ENCODE data around the gene RAD52. TPM values are rescaled to one million over a fixed set of nuclear protein-coding genes. Genes with fewer than 3 reads are reported as not detected.
A peak's percentile ranks its signal among the peaks of the same experiment; 100 is the strongest.

Gene RAD52
- total RNA-seq, 3 donors from 2014 or later = 13.3 to 30.6 (median 19.0) TPM

DNA sequence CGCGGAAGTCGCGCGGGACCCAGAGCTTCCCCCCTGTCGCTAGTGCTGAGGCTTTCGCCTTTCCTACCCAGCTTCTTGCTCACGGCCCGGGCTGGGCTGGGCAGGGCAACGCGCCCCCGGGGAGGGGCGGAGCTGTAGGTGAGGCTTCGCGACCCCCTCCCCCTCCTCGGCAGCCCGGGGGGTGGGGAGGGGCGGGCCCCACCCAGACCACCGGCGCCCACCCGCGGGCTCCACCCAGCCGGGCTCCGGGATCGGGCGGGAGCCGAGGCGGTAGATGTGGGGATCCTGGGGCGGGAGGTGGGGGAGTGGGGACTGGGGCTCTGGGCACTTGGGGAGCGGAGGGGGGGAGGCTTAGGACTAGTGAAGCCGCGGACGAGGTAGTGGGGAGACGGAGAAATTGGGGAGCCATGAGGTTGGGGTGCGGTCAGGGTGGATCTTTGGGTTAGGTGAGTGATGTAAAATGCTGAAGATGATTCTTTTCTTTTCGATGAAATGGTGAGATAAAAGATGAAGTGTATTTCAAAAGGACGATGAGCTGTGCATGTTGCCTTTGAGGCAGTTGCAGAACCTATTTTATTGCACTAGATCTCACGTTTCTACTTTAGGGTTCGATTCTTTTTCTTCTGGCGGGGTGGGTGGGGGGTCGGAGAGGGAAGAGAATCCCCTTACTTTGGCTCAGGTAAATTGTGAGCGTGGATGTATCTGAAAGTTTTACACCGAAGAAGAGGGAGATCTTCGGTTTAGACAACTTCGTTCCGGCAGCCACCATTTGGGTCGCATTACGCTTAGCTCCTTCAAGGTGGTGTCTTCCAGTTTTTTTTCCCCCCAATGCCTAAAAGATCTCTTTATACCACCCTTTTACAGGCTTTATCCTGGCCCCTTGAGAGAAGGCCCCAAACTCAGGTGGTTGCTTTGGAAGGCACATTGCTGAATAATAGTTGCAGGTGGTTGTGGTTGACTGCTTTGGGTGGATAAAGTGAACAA is 42.1 kb upstream of the RAD52 start:
- H3K27me3 ChIP-seq = no peaks in the 10 kb centered on the region
- DNase-seq (ENCODE audit: low spot score in 2 of 2) = peak; percentile 26 to 52
- H3K27ac ChIP-seq = peak overlapping the region; percentile 93 to 97
- no peaks in the 10 kb centered on the region for H3K36me3 ChIP-seq
- no peak for TF ChIP-seq POLR2A (IDR thresholded peaks at IDR 0.05)
- peak overlapping the region; percentile 98 to 99 (median 98) for H3K4me3 ChIP-seq
- peaks cover 0 to 15% of the 10 kb centered on the region in 2 donors for H3K4me1 ChIP-seq
- intact Hi-C loops (cut with DNase I; ENCODE audit: low total_unique reads) = no loop called here
- H3K9me3 ChIP-seq = no peaks in the 10 kb centered on the region

DNA sequence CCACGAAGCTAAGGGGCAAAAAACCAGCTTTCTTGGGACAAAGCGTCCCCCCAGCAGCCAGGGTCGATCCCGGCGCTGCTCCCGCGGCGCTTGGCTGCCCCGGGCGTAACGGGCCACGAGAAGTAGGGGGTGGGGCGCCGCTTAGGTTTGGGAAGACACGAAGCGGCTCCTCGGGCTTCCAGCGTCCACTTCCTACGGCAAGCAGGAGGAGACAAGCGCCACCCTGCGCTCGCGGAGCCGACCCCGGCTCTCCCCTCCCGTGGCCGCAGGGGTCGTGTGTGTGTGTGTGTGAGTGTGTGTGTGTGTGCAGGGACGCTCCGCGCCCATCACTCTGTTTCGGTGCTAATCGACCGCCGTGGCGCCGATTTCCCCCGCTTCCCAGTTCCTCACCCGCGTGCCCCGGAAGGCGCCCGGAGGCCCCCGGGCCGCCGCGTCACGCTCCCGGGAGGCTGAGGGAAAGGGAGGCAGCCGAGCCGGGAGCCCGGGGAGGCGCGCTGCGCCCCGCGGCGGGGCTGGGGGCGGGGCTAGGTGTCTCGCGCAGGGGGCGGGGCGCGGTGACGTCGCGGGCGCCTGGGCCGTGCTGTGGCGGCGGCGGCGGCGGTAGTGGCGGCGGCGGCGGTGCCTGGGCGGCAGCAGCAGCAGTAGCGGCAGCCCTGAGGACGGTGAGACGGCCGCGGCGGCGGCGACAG is 41.3 kb upstream of the RAD52 start, which contains the start of gene ERC1:
ERC1 (plus strand) TSS at position 563 of the 689 bp plus-strand sequence. CDS start 36,681 bp downstream, outside the sequence.
- peak; percentile 79 to 81 for DNase-seq (ENCODE audit: low spot score in 2 of 2)
- Histone ChIP-seq H3K27ac (peak within 1 kb of the TSS; percentile 93 to 97), H3K9me3 (no peaks in the 10 kb centered on the region), H3K4me3 (peak within 1 kb of the TSS; percentile 98 to 99 (median 98)), H3K4me1 (peaks cover 0 to 15% of the 10 kb centered on the region in 2 donors), H3K36me3 (no peaks in the 10 kb centered on the region), H3K27me3 (no peaks in the 10 kb centered on the region)
- intact Hi-C loops (cut with DNase I; ENCODE audit: low total_unique reads) = no loop called here
- TF ChIP-seq POLR2AphosphoS5 (IDR thresholded peaks at IDR 0.05) (peak; percentile 63 to 74 (median 71)), POLR2A (IDR thresholded peaks at IDR 0.05) (peak; percentile 72)
- TF ChIP-seq, protein P1, sequence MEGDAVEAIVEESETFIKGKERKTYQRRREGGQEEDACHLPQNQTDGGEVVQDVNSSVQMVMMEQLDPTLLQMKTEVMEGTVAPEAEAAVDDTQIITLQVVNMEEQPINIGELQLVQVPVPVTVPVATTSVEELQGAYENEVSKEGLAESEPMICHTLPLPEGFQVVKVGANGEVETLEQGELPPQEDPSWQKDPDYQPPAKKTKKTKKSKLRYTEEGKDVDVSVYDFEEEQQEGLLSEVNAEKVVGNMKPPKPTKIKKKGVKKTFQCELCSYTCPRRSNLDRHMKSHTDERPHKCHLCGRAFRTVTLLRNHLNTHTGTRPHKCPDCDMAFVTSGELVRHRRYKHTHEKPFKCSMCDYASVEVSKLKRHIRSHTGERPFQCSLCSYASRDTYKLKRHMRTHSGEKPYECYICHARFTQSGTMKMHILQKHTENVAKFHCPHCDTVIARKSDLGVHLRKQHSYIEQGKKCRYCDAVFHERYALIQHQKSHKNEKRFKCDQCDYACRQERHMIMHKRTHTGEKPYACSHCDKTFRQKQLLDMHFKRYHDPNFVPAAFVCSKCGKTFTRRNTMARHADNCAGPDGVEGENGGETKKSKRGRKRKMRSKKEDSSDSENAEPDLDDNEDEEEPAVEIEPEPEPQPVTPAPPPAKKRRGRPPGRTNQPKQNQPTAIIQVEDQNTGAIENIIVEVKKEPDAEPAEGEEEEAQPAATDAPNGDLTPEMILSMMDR (IDR thresholded peaks at IDR 0.05) = peak in 1 of 3 donors; percentile 12

DNA sequence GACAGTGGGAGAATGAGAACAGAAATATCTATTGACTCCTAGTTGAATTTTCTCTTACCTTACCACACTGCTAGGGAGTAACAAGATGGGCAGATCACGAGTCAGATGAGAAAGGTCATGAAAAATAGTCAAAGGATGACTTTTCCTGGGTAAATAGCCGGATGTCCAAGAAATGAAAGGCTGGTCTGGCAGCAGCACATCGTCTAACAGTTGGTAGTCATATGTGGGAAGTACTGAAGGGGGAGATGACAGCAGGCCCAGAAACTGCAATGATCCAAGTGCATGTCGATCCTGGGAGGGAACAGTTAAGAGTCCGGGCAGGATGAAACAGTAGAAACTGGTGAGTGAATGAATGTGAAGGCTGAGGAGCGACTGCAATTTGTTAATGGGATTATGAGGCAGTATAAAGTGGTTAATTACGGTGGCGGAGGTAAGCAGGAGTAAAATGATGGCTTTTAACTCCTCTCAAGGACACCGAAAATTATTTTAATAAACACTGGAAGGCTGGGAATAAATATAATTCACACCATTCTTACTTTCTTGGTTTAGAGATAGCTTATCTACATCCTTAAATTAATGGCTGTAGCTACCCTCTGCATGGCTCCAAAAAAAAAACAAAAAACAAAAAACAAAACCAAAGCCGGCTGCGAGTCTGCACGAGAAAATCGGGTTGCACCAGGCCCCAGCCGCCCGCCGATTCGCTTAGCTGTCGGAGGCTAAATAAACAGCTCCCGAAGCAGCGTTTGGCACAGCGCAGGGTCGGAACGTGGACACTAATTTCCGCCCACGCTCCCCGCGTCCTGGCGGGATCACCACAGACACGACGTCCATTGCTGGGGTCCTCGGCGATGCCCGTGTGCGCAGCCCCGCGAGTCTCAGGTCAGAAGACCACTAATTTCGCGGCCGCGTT is 40.5 kb upstream of the RAD52 start:
- Histone ChIP-seq H3K27ac (peak overlapping the region; percentile 93 to 97), H3K27me3 (no peaks in the 10 kb centered on the region), H3K4me3 (peak overlapping the region; percentile 98 to 99 (median 98)), H3K4me1 (peaks cover 0 to 15% of the 10 kb centered on the region in 2 donors), H3K36me3 (no peaks in the 10 kb centered on the region), H3K9me3 (no peaks in the 10 kb centered on the region)
- DNase-seq (ENCODE audit: low spot score in 2 of 2) = peak; percentile 50 to 64
- intact Hi-C loops (cut with DNase I; ENCODE audit: low total_unique reads) = no loop called here
- TF ChIP-seq, protein P1 (IDR thresholded peaks at IDR 0.05) = no peak
- TF ChIP-seq POLR2AphosphoS5 (IDR thresholded peaks at IDR 0.05) (no peak), POLR2A (IDR thresholded peaks at IDR 0.05) (no peak)

DNA sequence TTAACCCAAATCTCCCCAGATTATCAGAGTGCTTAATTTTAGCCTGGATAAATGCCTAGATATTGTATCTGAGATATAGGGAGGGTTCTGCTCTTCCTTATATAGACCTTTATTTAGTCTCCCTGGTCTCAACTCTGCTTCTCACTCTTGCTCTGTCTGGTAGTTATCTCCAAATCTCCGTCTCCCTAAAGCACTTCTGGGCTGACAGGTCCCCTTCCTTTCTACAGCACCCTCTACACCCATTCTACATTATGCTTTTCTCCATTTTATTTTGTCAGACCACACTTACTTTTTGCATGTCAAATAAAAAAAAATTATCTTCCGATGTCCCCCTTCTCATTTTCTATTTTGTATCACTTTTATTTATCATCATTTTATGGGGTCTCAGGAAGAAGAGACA is 39.6 kb upstream of the RAD52 start:
- no peaks in the 10 kb centered on the region for H3K27me3 ChIP-seq
- TF ChIP-seq, protein P1 (IDR thresholded peaks at IDR 0.05) = no peak
- TF ChIP-seq POLR2AphosphoS5 (IDR thresholded peaks at IDR 0.05) = no peak
- no peak for TF ChIP-seq POLR2A (IDR thresholded peaks at IDR 0.05)
- H3K4me3 ChIP-seq = no peak overlapping the region
- H3K4me1 ChIP-seq = peaks cover 0 to 15% of the 10 kb centered on the region in 2 donors
- DNase-seq (ENCODE audit: low spot score in 2 of 2) = no peak
- intact Hi-C loops (cut with DNase I; ENCODE audit: low total_unique reads) = no loop called here
- H3K36me3 ChIP-seq = no peaks in the 10 kb centered on the region
- H3K27ac ChIP-seq = no peak overlapping the region
- no peaks in the 10 kb centered on the region for H3K9me3 ChIP-seq

- intact Hi-C loops (cut with DNase I; ENCODE audit: low total_unique reads) = no loop called here
- DNase-seq (ENCODE audit: low spot score in 2 of 2) = no peak
- TF ChIP-seq POLR2AphosphoS5 (IDR thresholded peaks at IDR 0.05) (no peak), POLR2A (IDR thresholded peaks at IDR 0.05) (no peak)
- TF ChIP-seq, protein P1 (IDR thresholded peaks at IDR 0.05) = no peak
- Histone ChIP-seq H3K27me3 (no peaks in the 10 kb centered on the region), H3K4me3 (no peak overlapping the region), H3K9me3 (no peaks in the 10 kb centered on the region), H3K27ac (no peak overlapping the region), H3K36me3 (no peaks in the 10 kb centered on the region), H3K4me1 (peaks cover 0 to 15% of the 10 kb centered on the region in 2 donors)
Observed at GRCh38 chr12:988646-989045, 39.2 kb upstream of the RAD52 start.
